Mucosa of descending colon (tissue), 3 donors: ENCODE results near the gene CXCL5. TPM values are rescaled to one million over a fixed set of nuclear protein-coding genes. Genes with fewer than 3 reads are reported as not detected.

ENCODE experiments used
- ATAC-seq: fragments of 200-7000 bp; cut with Tn5 transposase; one replicate; pipeline ENCODE4 v1.9.1; 2020; ENCODE audit warnings: mild to moderate bottlenecking, moderate library complexity
- DNase-seq, 3 donors: peaks; one replicate each; pipeline ENCODE4 v3.0.0-alpha.2; 2020
- H3K36me3 ChIP-seq: fragments of 200-600 bp; one replicate; pipeline ENCODE4 v1.8.0; 2021; ENCODE audit warnings: low read depth, mild to moderate bottlenecking
- H3K4me1 ChIP-seq: fragments of 200-600 bp; one replicate; pipeline ENCODE4 v1.8.0; 2021; ENCODE audit warnings: low read depth, mild to moderate bottlenecking
- H3K4me3 ChIP-seq: fragments of 200-600 bp; one replicate; pipeline ENCODE4 v1.8.0; 2021; ENCODE audit warnings: mild to moderate bottlenecking
- H3K9me3 ChIP-seq: fragments of 200-600 bp; one replicate; pipeline ENCODE4 v1.8.0; 2021; ENCODE audit warnings: mild to moderate bottlenecking
- CTCF ChIP-seq: fragments of 200-600 bp; IDR thresholded peaks from one replicate; pipeline ENCODE4 v1.8.0; 2022; ENCODE audit warnings: antibody characterized with exemption, mild to moderate bottlenecking
- intact Hi-C, 2 donors: fragments of 100-400 bp; cut with DNase I in 1 of 2; cut with micrococcal nuclease in 1 of 2; formaldehyde crosslinking; loops; one replicate each; pipeline versions ENCODE4 v1.11.0 to v1.11.1; 2022; cut with DNase I, micrococcal nuclease
- total RNA-seq, 3 donors: library from RNA; stranded (reverse); fragmentation: NEBNext Ultra II Directional in 2 of 3; extraction: Animal tissue kit (Norgen Biotek cat#: 25700) in 2 of 3; gene quantifications; one replicate each; pipeline versions ENCODE4 v1.2.1 to v1.2.4, GENCODE V29; 2021 to 2023
- donor health status: DM: no; HTN: no; CAD: no; lungs with moderate emphysema.
- donor health status: DM: no; HTN: no; CAD: no.
- donor health status: DM: no; HTN: yes; CAD: no.

Gene CXCL5
- total RNA-seq, 3 donors from 2014 or later: 0.14 TPM; not detected in 2

DNA sequence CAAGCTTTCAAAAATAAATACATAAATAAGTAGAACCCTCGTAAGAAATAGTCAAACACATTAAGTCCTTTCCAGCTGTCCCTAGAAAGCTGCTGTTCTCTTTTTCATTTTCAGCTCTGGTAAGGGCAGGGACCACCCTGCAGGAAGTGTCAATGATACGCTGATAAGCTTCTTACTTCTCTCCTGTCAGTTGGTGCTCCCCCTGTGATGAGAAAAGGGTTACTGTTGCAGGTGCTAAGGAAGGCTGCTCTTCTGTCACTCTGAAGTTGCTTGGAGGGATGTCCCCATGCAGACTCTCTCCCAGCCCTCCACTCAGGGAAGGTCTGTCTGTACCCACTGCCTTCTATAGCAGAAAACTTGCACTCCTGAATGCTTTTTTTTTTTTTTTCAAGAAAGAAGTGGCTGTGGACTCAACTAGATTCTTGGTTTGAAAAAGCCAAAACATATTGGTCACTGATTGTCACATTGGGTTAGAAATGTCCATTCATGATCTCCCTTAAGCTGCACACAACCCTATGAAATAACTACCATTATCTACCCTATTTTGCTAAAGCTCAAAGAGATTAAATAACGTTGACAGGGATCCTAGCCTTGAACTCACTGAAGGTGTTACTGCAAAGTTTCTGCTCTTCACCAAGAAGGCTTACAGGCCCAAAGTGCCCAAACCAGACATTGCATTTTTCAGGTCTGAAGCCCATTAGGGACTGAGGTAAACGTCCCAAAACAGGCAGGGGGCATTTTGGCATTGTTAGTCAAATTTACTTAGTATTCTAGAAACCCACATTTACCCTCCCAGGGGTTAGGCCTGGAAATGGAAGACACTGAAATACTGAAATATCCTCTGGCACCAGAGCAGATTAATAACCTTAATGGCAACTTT is 38.8 kb upstream of the CXCL5 start:
- Histone ChIP-seq H3K36me3 (no peaks in the 10 kb centered on the region), H3K4me3 (peak overlapping the region; percentile 44), H3K4me1 (peaks cover 4% of the 10 kb centered on the region), H3K9me3 (no peaks in the 10 kb centered on the region)
- no peak for TF ChIP-seq CTCF
- peak; percentile 11 for ATAC-seq
- no peak for DNase-seq
- intact Hi-C loops: loop anchor here in 1 of 2 donors (10.0 kb wide), 1 partner anchor 173 kb away; the partner anchor contains the start of gene CXCL1

DNA sequence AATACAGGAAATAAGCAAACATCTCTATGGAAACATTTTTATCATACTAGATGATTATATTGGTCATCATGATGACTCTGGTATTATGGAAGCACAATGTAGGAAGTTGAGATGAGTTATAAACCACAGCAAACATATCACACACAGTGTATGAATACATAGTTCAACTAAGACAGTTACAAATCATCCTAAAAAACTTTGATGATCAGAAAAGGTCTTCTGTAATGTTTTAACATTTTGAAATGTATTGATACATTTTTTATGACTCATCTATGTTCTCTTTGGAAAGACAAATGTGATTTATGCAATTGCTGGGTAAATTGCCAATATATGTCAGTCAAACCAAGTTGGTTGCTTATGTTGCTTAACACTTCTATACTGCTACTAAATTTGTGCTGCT is 35.3 kb upstream of the CXCL5 start:
- no peak for TF ChIP-seq CTCF
- intact Hi-C loops: loop anchor here in 1 of 2 donors (10.0 kb wide), 1 partner anchor 169 kb away; the partner anchor contains the start of gene CXCL1
- DNase-seq (no peak), ATAC-seq (peak; percentile 34)
- Histone ChIP-seq H3K36me3 (no peaks in the 10 kb centered on the region), H3K4me3 (no peak overlapping the region), H3K9me3 (no peaks in the 10 kb centered on the region), H3K4me1 (peaks cover 8% of the 10 kb centered on the region)

DNA sequence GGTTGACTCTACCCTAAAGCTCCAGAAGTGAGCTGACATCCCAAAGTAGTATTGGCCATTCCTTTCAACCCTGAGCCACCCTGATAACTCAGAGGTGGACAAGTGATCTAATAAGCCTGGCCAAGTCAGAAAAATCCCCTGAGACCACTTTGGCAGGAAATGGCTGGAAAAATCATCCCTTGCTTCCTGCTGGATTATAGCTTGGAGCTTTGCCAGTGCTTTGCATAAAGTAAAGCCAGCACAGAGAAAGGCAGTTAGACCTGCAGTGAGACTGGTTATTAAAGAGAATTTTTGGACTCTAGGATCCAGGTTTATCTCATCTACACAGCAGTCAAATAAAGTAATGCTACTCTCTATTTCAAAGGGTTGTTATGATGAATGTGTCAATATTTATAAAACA is 33.6 kb upstream of the CXCL5 start:
- intact Hi-C loops: loop anchor here in 1 of 2 donors (10.0 kb wide), 1 partner anchor 167 kb away; the partner anchor contains the start of gene CXCL1
- no peak for TF ChIP-seq CTCF
- no peaks in the 10 kb centered on the region for H3K36me3 ChIP-seq
- no peaks in the 10 kb centered on the region for H3K9me3 ChIP-seq
- ATAC-seq: peak; percentile 83
- peak in 1 of 3 donors; percentile 55 for DNase-seq
- no peak overlapping the region for H3K4me3 ChIP-seq
- peaks cover 8% of the 10 kb centered on the region for H3K4me1 ChIP-seq

DNA sequence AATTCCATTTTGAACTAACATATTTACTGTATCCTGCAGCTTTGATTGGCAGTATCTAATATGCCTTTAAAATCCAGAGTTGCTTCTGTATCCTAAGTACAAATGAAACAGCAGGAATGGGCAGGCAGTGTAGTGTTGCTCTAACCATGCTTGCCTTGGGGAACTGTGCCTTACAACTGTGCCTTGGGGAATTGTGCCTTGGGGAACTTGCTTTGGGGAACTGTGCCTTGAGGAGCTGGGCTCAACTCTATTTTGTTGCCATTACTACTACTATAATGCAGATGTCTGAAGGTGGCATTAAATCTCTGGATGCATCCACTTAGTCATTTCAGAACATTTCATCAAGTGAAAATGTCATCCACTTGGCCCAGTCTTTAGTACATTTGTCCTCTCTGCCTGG is 33.1 kb upstream of the CXCL5 start:
- intact Hi-C loops: loop anchor here in 1 of 2 donors (10.0 kb wide), 1 partner anchor 167 kb away; the partner anchor contains the start of gene CXCL1
- TF ChIP-seq CTCF: no peak
- peaks cover 8% of the 10 kb centered on the region for H3K4me1 ChIP-seq
- DNase-seq (no peak), ATAC-seq (peak; percentile 15)
- H3K36me3 ChIP-seq: no peaks in the 10 kb centered on the region
- no peak overlapping the region for H3K4me3 ChIP-seq
- H3K9me3 ChIP-seq: no peaks in the 10 kb centered on the region

DNA sequence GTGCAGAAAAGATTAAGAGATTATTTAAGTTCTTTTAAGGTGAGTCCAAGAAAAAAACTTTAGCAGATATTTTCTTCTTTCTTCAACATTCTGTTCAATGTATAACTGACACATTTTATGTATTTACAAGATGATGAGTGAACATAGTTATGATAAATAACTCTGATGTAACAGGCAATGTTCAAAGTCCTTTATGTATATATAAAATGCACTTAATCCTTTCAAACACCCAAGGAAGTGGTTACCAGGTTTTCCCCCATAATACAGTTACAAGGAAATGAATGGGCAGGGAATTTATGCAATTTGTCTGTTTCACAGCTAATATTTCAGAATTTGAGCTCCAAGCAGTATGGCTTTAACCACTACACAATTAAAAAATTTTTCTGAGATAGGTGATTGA is 31.8 kb upstream of the CXCL5 start:
- ATAC-seq (peak; percentile 74), DNase-seq (no peak)
- no peak for TF ChIP-seq CTCF
- Histone ChIP-seq H3K4me3 (no peak overlapping the region), H3K9me3 (no peaks in the 10 kb centered on the region), H3K4me1 (peaks cover 8% of the 10 kb centered on the region), H3K36me3 (no peaks in the 10 kb centered on the region)
- intact Hi-C loops: loop anchor here in 1 of 2 donors (10.0 kb wide), 1 partner anchor 165 kb away; the partner anchor contains the start of gene CXCL1
